GM19043 (cell line): ENCODE data around the gene CEP55.

ENCODE experiments used
- ATAC-seq: cut with Tn5 transposase; IDR thresholded peaks from one replicate; pipeline ENCODE4 v1.9.1; 2021; ENCODE audit warnings: low read depth; ENCODE audit not compliant: unreplicated experiment

Gene CEP55

DNA sequence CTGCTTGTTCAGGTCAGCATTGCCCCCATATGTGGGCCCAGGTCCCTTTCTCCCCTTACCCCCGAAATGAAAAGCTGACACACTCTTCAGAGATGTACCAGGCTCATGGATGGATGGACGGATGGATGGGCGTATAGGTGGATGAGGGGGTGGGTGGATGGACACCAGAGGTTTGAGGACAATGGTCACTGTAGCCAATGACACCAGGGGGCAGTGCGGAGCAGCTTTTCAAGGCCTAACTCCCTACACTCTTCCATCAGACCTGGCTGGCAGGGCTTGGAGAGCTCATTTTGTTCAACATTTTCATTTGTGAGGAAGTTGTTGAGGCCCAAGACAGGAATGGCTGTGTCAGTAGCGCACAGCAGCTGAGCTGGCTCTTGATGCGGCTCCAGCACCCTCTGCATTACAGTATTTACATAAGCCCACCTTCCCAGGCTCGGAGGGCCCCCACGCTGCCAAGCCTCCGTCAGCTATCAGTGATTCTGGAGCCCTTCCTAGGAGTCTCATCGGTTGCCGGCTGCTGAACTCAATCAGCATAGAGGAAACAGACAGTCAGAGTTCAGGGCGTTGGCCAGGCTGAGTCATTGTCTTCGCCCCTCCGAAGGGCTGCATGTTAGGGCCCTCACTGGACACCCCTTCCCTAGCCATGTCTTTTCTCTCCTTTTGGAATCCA is 58.5 kb downstream of the CEP55 start:
- peak; percentile 85 for ATAC-seq

DNA sequence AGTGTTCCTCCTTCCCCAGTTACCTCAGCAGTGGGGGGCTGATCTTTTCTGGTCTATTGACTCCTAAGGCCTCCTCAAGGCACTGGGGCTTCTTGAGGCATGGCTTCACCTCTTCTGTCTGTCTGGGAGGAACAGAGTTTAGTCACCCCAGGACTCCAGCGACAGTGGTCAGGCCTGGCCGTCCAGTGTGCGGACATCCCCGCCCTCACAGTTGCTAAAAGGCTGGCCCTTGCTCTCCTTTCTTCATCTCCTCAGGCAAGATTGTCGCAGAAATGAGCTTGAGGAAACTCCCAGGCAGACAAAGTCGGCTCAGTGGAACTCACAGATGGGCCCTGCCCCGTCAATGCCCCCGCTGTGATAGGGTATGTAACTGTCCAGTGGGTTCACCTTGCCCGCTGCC is 63.1 kb downstream of the CEP55 start:
- ATAC-seq: no peak

DNA sequence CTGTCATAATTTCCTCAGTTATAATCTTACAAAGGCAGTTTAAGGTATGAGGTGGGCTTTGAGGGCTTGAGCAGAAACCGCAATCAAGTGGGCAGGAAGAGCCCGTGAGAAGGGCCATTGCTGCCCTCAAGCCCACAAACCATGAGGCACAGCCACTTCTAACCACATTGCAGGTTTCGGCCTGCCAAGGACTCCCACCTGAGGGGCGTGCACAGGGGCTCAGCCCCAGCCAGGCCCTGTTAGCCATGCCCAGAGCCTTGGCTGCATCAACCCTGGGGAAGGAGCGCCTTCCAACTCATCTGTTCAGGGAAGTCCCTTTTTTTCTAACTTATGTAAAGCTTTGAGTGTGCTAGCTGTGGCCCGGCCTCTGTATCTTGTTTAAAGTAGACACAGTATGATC is 64.1 kb downstream of the CEP55 start:
- ATAC-seq: no peak

DNA sequence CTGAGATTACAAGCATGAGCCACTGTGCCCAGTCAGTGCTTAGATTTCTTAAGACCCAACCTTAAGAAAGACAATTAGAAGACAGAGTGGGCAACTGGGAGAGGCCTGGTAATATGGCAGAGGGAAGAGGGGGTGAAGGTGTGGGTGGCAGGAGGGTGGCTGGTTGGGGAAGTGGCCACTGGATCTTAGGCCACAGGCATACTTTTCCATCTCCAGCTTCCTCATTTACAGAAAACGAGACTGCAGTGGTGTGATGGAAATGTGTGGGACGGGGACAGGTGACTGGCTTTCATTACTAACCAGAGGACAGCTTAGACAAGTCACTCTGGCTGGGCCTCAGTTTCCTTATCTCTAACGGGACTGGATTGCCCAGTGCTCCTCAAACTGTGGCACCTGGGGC is 69.0 kb downstream of the CEP55 start:
- ATAC-seq: no peak

DNA sequence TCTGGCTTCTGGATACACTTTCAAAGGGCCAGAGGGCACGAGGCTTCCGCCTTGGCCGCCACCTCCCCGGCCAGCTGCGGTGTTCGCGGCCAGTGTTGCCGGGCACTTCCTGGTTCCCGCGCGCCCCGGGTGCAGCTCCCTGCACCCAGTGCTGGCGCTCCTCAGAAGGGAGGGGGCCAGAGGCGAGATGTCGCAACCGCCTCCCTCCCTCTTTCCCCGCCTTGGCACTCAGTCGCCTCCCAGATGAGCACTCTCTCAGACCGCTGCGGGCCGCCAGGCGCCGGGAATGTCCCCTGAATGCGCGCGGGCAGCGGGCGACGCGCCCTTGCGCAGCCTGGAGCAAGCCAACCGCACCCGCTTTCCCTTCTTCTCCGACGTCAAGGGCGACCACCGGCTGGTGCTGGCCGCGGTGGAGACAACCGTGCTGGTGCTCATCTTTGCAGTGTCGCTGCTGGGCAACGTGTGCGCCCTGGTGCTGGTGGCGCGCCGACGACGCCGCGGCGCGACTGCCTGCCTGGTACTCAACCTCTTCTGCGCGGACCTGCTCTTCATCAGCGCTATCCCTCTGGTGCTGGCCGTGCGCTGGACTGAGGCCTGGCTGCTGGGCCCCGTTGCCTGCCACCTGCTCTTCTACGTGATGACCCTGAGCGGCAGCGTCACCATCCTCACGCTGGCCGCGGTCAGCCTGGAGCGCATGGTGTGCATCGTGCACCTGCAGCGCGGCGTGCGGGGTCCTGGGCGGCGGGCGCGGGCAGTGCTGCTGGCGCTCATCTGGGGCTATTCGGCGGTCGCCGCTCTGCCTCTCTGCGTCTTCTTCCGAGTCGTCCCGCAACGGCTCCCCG is 70.2 kb downstream of the CEP55 start, which contains the start of gene FFAR4:
Gene FFAR4 (plus strand): TSS at position 231 of the 842 bp plus-strand sequence. CDS start 56 bp downstream, at position 287.
- ATAC-seq: no peak

DNA sequence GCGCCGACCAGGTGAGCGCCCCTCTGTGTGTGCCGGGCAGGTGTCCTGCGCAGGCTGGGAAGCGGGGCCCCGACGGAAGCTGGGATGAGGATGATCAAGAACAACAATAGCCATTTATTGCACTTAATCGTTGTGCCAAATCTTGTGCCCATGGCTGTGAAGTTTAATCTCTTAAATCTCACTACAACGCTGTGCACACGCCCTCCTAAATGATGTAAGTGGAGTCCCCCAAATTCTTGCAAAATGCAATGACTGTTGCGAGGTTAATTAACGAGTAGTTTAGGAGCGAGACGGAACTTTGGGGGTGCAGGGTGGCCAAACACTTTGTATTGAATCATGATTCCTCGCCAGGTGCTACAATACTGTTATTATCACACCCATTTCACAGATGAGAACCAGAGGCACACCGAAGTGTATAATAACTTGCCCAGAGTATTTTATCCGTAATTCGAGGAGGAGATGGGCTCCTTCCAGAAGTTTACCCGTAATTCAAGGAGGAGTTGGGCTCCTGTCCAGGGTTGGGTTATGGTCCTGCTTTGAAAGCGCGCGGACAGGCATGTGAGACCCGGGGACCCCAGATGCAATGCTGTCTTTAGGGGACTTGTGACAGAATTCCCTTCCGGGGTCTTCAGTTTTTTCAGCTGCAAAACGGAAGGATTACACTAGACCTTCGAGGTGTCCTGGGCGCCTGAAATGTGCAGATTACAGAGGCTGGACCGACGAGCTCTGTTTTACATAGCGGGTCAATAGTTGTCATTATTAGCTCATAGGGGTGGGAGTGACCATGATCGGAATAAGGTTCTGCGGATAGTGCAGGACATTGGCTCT is 71.1 kb downstream of the CEP55 start:
- ATAC-seq: no peak

DNA sequence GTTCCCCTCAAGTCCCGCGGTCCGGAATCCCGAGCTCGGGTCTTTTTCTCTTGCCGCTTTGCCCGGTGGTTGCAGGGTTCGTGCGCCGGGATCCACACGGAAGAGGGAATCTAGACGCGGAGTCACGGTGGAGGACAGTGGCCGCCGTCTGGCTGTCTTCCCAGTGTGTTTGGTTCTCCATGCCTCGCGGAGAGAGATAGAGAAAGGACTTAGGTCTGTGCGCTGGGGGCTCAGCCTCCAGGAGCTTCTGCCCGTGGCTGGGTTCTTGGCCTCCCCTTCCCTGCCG is 71.6 kb downstream of the CEP55 start:
- ATAC-seq: no peak

DNA sequence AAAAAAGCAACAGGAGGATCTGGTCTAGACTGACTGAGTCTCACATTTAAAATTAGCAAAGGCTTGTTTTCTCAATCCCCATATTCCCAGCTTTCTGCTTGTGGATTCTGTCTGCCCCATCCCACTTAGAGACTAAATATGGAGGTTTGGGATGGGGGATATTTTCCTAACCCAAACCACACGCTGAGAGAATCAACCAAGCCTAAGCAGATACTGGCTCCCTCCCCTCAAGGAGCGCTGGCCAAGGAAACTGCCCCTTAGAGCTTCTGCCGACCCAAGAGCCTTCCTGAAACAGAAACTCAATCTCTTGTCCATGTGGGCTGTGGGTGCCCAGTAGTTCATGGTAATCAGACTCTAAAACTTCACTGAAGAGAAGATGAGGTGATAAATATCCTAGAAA is 74.0 kb downstream of the CEP55 start:
- no peak for ATAC-seq

DNA sequence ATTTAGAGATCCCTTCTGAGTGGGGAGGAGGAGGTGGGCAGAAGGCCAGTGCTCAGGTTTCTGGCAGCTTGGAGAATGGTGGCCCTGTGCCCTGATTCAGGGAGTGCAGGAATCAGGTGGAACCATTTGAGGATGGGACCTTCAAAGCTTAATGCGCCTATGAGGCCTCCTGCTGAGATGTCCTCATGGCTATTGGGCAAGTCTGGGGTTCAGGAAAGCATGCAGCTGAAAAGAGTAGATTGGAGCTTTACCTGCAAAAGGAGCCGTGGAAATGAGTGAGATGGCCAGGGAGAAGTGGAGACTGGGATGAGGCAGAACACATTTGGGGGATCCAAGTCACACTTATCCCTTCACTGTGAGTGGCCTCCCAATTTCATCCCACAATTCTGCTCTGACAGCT is 76.2 kb downstream of the CEP55 start:
- no peak for ATAC-seq

DNA sequence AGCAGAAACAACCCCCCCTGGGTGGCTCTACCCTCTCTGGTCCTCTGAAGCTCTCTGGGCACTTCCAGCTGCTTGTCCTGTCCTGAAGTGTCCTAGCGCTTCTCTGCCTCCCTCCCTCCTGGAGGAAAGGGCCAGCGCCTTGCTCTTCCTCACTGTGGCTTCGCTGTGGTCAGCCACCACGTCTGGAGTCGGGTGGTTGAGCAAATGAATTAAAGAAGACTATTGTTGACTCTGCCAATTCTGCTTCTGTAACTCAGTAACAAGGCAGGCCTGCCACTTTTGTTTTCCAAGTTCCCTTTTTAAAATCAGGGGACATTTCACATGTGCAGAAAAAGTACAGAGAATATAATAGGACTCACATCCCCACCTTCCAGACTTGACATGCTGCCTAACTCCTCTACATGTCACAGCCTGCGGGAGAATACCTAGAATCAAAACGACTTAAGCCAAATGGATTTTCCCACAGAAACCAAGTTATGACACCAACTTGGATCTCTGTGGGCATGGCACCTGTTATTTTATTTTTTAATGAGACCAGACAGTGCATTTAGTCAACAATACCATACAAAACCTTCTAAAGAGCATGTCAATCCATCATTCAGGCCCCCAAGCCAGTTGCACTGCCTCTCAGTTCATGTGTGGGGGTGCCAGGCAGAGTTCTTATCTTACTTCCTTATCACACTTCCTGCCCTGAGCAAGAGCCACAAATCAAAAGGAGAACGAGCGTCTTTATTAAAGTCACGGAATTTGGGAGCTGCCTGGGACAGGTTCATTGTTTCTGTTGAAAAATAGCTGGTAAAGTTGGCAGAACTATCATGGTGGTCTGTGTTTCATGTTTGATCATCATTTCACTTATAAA is 76.9 kb downstream of the CEP55 start:
- ATAC-seq: no peak

DNA sequence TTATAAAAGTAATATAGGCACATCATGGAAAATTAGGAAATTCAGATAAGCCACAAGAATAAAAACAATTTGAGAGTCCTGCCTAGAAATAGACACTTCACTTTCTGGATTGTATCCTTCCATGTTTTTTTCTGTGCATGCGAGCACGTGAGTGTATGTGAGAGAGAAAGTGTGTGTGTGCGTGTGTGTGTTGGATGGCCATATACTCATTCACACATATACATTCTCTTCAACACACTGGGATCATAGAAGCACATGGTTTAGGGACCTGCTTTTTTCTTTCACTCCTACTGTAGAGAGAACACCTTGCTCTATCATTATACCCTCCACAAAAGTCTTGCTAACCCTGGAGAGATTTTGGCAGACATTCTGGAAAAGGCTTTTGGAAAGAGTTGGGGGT is 77.5 kb downstream of the CEP55 start:
- no peak for ATAC-seq

DNA sequence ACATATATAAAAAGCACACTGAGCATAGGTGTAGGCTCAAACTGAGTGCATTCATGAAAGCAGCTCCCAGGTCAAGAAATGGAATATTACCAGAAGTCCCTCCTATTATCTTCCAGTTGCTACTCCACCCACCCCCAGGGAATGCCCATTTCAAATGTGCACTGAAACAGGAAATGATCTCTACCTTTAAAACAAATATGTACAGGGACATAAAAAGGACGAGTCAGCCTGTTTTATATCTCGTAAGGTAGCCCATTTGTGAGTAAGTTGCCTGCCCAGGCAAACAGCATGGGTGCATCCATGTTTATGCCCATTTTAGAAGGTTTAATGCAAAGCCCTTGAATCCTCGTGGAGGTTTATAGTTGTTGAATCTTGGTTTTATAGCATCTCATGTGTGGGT is 80.5 kb downstream of the CEP55 start:
- ATAC-seq: no peak

DNA sequence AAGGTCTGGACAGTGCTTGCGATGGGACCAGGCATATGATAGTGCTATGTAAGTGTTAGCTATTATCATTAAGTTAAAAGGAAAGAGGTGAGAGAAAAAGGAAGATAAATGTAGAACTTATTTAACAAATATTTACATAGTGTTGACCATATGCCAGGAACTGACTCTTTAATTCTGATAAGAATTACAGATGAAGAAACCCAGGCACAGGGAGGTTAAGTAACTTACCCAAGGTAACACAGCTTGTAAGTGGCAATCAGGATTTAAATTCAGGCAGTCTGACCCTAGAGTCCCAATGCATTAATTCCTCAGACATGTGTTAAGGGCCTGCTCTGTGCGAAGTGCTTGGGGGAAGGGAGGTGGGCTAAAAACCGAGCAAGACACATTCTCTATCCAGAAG is 81.2 kb downstream of the CEP55 start:
- ATAC-seq: no peak
